Measurements from ENCODE around the gene CERS3.

The CERS3 gene

DNA sequence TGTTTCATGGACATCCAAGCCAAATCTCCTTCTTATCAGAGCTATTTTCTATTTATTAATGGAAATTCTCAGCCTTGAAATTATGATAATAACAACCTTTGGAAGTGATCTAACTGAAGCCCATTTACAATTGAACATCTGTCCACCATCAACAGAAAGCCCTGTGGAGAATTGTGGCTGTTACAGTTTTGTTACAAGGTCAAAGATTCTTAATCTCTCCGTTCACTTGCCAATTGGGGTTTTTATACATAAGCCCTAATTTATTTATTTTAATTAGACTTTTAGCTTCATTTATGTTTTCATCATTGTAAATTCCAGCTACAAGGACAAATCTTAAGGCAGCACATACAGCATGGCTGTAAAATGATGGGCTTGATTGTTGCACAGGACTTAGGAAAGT, 3.3 kb downstream of the CERS3 start (continued):
- TF ChIP-seq, protein P1, sequence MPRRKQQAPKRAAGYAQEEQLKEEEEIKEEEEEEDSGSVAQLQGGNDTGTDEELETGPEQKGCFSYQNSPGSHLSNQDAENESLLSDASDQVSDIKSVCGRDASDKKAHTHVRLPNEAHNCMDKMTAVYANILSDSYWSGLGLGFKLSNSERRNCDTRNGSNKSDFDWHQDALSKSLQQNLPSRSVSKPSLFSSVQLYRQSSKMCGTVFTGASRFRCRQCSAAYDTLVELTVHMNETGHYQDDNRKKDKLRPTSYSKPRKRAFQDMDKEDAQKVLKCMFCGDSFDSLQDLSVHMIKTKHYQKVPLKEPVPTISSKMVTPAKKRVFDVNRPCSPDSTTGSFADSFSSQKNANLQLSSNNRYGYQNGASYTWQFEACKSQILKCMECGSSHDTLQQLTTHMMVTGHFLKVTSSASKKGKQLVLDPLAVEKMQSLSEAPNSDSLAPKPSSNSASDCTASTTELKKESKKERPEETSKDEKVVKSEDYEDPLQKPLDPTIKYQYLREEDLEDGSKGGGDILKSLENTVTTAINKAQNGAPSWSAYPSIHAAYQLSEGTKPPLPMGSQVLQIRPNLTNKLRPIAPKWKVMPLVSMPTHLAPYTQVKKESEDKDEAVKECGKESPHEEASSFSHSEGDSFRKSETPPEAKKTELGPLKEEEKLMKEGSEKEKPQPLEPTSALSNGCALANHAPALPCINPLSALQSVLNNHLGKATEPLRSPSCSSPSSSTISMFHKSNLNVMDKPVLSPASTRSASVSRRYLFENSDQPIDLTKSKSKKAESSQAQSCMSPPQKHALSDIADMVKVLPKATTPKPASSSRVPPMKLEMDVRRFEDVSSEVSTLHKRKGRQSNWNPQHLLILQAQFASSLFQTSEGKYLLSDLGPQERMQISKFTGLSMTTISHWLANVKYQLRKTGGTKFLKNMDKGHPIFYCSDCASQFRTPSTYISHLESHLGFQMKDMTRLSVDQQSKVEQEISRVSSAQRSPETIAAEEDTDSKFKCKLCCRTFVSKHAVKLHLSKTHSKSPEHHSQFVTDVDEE (CRISPR knock-in tag; IDR thresholded peaks at IDR 0.05) = no peak
- TF ChIP-seq RARB (CRISPR knock-in tag; IDR thresholded peaks at IDR 0.05) (no peak), ZC3H10 (CRISPR knock-in tag; IDR thresholded peaks at IDR 0.05) (no peak), ZNF8 (CRISPR knock-in tag; IDR thresholded peaks at IDR 0.05) (no peak), CSRNP3 (CRISPR knock-in tag; IDR thresholded peaks at IDR 0.05) (no peak), SNAI2 (CRISPR knock-in tag; IDR thresholded peaks at IDR 0.05) (no peak), OSR1 (CRISPR knock-in tag; IDR thresholded peaks at IDR 0.05) (no peak), ISL1 (CRISPR knock-in tag; IDR thresholded peaks at IDR 0.05) (no peak), GLIS3 (CRISPR knock-in tag; IDR thresholded peaks at IDR 0.05) (no peak), ZNF565 (CRISPR knock-in tag; conservative IDR thresholded peaks at IDR 0.05; ENCODE audit: low read depth) (no peak)

DNA sequence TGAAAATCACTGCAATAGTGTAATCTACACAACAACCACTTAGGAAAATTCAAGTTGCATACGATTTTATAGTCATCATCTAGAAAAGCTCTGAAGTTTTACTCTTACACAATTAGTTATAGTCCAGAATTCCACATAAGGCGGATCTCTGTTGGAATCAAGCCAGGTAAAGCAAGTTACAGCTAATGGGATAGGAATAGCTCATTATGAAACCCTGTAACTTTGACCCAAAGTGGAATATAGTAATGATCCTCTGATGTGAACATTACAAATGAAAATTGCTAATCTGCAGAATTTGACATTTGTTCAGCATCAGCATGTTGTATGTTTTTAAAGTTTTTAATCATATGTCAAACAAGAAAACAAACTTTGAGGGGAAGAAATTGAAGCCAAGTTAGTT, 4.4 kb downstream of the CERS3 start:
- TF ChIP-seq CSDC2 (CRISPR knock-in tag; IDR thresholded peaks at IDR 0.05) = no peak
- TF ChIP-seq, protein P1 (CRISPR knock-in tag; IDR thresholded peaks at IDR 0.05) = no peak
- TF ChIP-seq TCF4 (CRISPR knock-in tag; IDR thresholded peaks at IDR 0.05; ENCODE audit: borderline replicate concordance) = no peak
- no peak for TF ChIP-seq ZFP3 (CRISPR knock-in tag; IDR thresholded peaks at IDR 0.05)
- no peak for TF ChIP-seq SNAI2 (CRISPR knock-in tag; IDR thresholded peaks at IDR 0.05)
- no peak for TF ChIP-seq ZC3H10 (CRISPR knock-in tag; IDR thresholded peaks at IDR 0.05)
- no peak for TF ChIP-seq ZNF70 (CRISPR knock-in tag; IDR thresholded peaks at IDR 0.05)
- TF ChIP-seq ARNTL (CRISPR knock-in tag; IDR thresholded peaks at IDR 0.05; ENCODE audit: borderline replicate concordance, low read depth) = no peak
- TF ChIP-seq CSRNP3 (CRISPR knock-in tag; IDR thresholded peaks at IDR 0.05) = no peak
- no peak for TF ChIP-seq GLIS3 (CRISPR knock-in tag; IDR thresholded peaks at IDR 0.05)
- no peak for ATAC-seq

- no peak for ATAC-seq
- TF ChIP-seq GLIS3 (CRISPR knock-in tag; IDR thresholded peaks at IDR 0.05) (no peak), PPARA (CRISPR knock-in tag; IDR thresholded peaks at IDR 0.05; ENCODE audit: borderline replicate concordance) (no peak), PATZ1 (CRISPR knock-in tag; IDR thresholded peaks at IDR 0.05; ENCODE audit: borderline replicate concordance) (no peak), ZFP30 (CRISPR knock-in tag; IDR thresholded peaks at IDR 0.05) (no peak), CSRNP3 (CRISPR knock-in tag; IDR thresholded peaks at IDR 0.05) (no peak), ZNF8 (CRISPR knock-in tag; IDR thresholded peaks at IDR 0.05) (no peak)
- TF ChIP-seq, protein P2, sequence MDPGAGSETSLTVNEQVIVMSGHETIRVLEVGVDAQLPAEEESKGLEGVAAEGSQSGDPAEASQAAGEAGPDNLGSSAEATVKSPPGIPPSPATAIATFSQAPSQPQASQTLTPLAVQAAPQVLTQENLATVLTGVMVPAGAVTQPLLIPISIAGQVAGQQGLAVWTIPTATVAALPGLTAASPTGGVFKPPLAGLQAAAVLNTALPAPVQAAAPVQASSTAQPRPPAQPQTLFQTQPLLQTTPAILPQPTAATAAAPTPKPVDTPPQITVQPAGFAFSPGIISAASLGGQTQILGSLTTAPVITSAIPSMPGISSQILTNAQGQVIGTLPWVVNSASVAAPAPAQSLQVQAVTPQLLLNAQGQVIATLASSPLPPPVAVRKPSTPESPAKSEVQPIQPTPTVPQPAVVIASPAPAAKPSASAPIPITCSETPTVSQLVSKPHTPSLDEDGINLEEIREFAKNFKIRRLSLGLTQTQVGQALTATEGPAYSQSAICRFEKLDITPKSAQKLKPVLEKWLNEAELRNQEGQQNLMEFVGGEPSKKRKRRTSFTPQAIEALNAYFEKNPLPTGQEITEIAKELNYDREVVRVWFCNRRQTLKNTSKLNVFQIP (CRISPR knock-in tag; IDR thresholded peaks at IDR 0.05; ENCODE audit: borderline replicate concordance, low read depth) = no peak
Observed at GRCh38 chr15:100521907-100522306, 6.8 kb downstream of the CERS3 start.
